ENCODE results near the gene RSPH1. TPM values are rescaled to one million over a fixed set of nuclear protein-coding genes. Genes with fewer than 3 reads are reported as not detected.

Gene RSPH1
- total RNA-seq, 1 donor from 2014 or later = 0.82 TPM

- no peak overlapping the region for H3K4me3 Mint-ChIP-seq (ENCODE audit: unreplicated experiment)
- no peak overlapping the region for H3K27ac Mint-ChIP-seq (ENCODE audit: unreplicated experiment)
- H3K36me3 Mint-ChIP-seq (ENCODE audit: low read depth, unreplicated experiment) = peaks cover 4% of the 10 kb centered on the region
- H3K27me3 Mint-ChIP-seq (ENCODE audit: unreplicated experiment) = peaks cover 3% of the 10 kb centered on the region
- no peak for DNase-seq (ENCODE audit: low spot score)
- peaks cover 12% of the 10 kb centered on the region for H3K4me1 Mint-ChIP-seq (ENCODE audit: unreplicated experiment)
- TF ChIP-seq CTCF (IDR thresholded peaks at IDR 0.05; ENCODE audit: unreplicated experiment) = no peak
- H3K9me3 Mint-ChIP-seq (ENCODE audit: unreplicated experiment) = no peaks in the 10 kb centered on the region
Observed at GRCh38 chr21:42527127-42527488, 31.1 kb upstream of the RSPH1 start.

- Mint-ChIP-seq H3K36me3 (ENCODE audit: low read depth, unreplicated experiment) (peaks cover 4% of the 10 kb centered on the region), H3K27ac (ENCODE audit: unreplicated experiment) (no peak overlapping the region), H3K4me1 (ENCODE audit: unreplicated experiment) (peaks cover 12% of the 10 kb centered on the region), H3K4me3 (ENCODE audit: unreplicated experiment) (no peak overlapping the region), H3K27me3 (ENCODE audit: unreplicated experiment) (peaks cover 3% of the 10 kb centered on the region), H3K9me3 (ENCODE audit: unreplicated experiment) (no peaks in the 10 kb centered on the region)
- no peak for TF ChIP-seq CTCF (IDR thresholded peaks at IDR 0.05; ENCODE audit: unreplicated experiment)
- DNase-seq (ENCODE audit: low spot score) = no peak
Observed at GRCh38 chr21:42526379-42526727, 30.3 kb upstream of the RSPH1 start.

GRCh38 chr21:42525676-42526378, 29.8 kb upstream of the RSPH1 start:
- no peak overlapping the region for H3K27ac Mint-ChIP-seq (ENCODE audit: unreplicated experiment)
- H3K9me3 Mint-ChIP-seq (ENCODE audit: unreplicated experiment) = no peaks in the 10 kb centered on the region
- DNase-seq (ENCODE audit: low spot score) = no peak
- H3K27me3 Mint-ChIP-seq (ENCODE audit: unreplicated experiment) = peaks cover 3% of the 10 kb centered on the region
- H3K36me3 Mint-ChIP-seq (ENCODE audit: low read depth, unreplicated experiment) = peaks cover 4% of the 10 kb centered on the region
- H3K4me3 Mint-ChIP-seq (ENCODE audit: unreplicated experiment) = no peak overlapping the region
- H3K4me1 Mint-ChIP-seq (ENCODE audit: unreplicated experiment) = peaks cover 9% of the 10 kb centered on the region
- TF ChIP-seq CTCF (IDR thresholded peaks at IDR 0.05; ENCODE audit: unreplicated experiment) = no peak

GRCh38 chr21:42525029-42525581, 29.1 kb upstream of the RSPH1 start:
- TF ChIP-seq CTCF (IDR thresholded peaks at IDR 0.05; ENCODE audit: unreplicated experiment) = no peak
- H3K27ac Mint-ChIP-seq (ENCODE audit: unreplicated experiment) = no peak overlapping the region
- peaks cover 4% of the 10 kb centered on the region for H3K4me1 Mint-ChIP-seq (ENCODE audit: unreplicated experiment)
- no peaks in the 10 kb centered on the region for H3K36me3 Mint-ChIP-seq (ENCODE audit: low read depth, unreplicated experiment)
- DNase-seq (ENCODE audit: low spot score) = no peak
- H3K9me3 Mint-ChIP-seq (ENCODE audit: unreplicated experiment) = no peaks in the 10 kb centered on the region
- H3K4me3 Mint-ChIP-seq (ENCODE audit: unreplicated experiment) = no peak overlapping the region
- peaks cover 3% of the 10 kb centered on the region for H3K27me3 Mint-ChIP-seq (ENCODE audit: unreplicated experiment)

- H3K36me3 Mint-ChIP-seq (ENCODE audit: low read depth, unreplicated experiment) = peaks cover 3% of the 10 kb centered on the region
Observed at GRCh38 chr21:42524341-42525028, 28.5 kb upstream of the RSPH1 start.

More at GRCh38 chr21:42524341-42525028, 28.5 kb upstream of the RSPH1 start:
- peaks cover 3% of the 10 kb centered on the region for H3K27me3 Mint-ChIP-seq (ENCODE audit: unreplicated experiment)
- no peak overlapping the region for H3K27ac Mint-ChIP-seq (ENCODE audit: unreplicated experiment)
- no peak for TF ChIP-seq CTCF (IDR thresholded peaks at IDR 0.05; ENCODE audit: unreplicated experiment)
- DNase-seq (ENCODE audit: low spot score) = no peak
- H3K4me1 Mint-ChIP-seq (ENCODE audit: unreplicated experiment) = peaks cover 4% of the 10 kb centered on the region
- no peaks in the 10 kb centered on the region for H3K9me3 Mint-ChIP-seq (ENCODE audit: unreplicated experiment)
- H3K4me3 Mint-ChIP-seq (ENCODE audit: unreplicated experiment) = no peak overlapping the region
